Activated naive CD8-positive, alpha-beta T cell (primary cell): Measurements from ENCODE around the gene NPAS3.

Experiments used
- H3K27ac Mint-ChIP-seq: one replicate; pipeline ENCODE4 v1.8.0; 2021; ENCODE audit warnings: mixed read lengths
- H3K27me3 Mint-ChIP-seq: one replicate; pipeline ENCODE4 v1.8.0; 2021; ENCODE audit warnings: mixed read lengths
- H3K36me3 Mint-ChIP-seq: one replicate; pipeline ENCODE4 v1.8.0; 2021; ENCODE audit warnings: mixed read lengths
- H3K4me1 Mint-ChIP-seq: one replicate; pipeline ENCODE4 v1.8.0; 2021; ENCODE audit warnings: low read depth, mixed read lengths
- H3K4me3 Mint-ChIP-seq: one replicate; pipeline ENCODE4 v1.8.0; 2021; ENCODE audit warnings: mild to moderate bottlenecking, mixed read lengths
- H3K9me3 Mint-ChIP-seq: one replicate; pipeline ENCODE4 v1.8.0; 2021; ENCODE audit warnings: low read depth, mixed read lengths

Gene NPAS3

DNA sequence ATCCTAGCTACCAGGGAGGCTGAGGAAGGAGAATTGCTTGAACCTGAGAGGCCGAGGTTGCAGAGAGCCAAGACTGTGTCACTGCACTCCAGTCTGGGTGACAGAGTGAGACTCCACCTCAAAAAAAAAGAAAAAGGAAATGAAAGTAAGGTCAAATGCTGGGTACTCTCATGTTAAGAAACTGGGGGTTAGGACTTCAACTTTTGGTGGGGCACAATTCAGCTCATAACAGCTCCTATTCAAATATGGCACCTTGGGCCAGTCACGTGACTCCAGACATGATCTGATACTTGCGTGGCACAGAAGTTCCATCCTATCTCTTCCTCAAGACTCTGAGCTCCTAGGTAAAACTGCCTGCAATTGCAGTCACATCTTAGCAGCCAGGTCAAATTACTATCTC lies 869.5 kb downstream of the NPAS3 start:
- Mint-ChIP-seq H3K27ac (no peak overlapping the region), H3K4me3 (no peak overlapping the region), H3K4me1 (no peaks in the 10 kb centered on the region), H3K36me3 (no peaks in the 10 kb centered on the region), H3K9me3 (no peaks in the 10 kb centered on the region), H3K27me3 (peaks cover 9% of the 10 kb centered on the region)

DNA sequence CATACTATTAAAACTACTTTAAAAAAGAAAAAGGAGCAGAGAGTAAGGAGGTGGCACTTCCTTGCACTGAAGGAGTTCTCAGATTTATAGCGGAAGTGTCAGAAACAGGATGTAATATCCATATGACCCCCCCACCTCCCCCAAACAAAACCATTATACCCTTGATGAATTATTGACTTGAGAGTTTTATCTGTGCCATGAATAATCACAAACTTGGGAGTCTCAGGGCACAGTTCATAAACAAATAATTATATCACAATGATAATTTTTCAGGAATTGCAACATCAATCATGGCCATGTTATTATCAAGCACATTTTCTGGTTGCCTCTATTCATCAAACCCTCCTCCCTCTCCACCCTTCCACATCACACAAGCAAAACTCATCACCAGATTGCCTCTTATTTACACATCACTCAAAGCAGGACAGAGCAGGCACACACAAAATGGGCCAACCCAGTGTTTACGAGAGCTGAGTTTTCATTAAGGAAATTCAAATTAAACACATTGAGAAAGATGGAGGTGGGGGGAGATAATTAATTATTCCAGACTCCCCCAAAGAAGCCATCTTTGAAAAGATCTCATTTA lies 870.8 kb downstream of the NPAS3 start:
- peaks cover 10% of the 10 kb centered on the region for H3K27me3 Mint-ChIP-seq
- H3K4me3 Mint-ChIP-seq: no peak overlapping the region
- H3K4me1 Mint-ChIP-seq: no peaks in the 10 kb centered on the region
- H3K27ac Mint-ChIP-seq: no peak overlapping the region
- no peaks in the 10 kb centered on the region for H3K9me3 Mint-ChIP-seq
- no peaks in the 10 kb centered on the region for H3K36me3 Mint-ChIP-seq

DNA sequence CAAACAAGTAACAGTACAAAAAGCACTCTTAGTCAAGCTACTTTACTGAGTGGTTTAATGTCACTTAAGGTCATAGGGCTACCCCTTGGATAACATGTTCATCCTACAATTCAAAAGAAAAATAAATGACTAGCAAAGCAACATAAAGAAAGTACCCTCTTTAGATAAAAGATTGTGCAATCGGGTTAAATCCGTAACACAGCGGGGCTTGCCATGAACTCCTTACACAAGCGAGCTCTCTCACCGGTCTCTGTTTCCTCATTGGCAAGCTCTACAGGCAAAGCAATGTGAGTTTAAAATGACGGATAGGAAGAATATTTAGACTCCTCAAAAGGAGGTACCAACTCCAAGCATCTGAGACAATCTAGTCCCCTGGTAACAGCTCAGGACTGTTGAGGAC lies 871.6 kb downstream of the NPAS3 start:
- Mint-ChIP-seq H3K4me3 (no peak overlapping the region), H3K4me1 (no peaks in the 10 kb centered on the region), H3K36me3 (no peaks in the 10 kb centered on the region), H3K9me3 (no peaks in the 10 kb centered on the region), H3K27ac (no peak overlapping the region), H3K27me3 (peaks cover 10% of the 10 kb centered on the region)

DNA sequence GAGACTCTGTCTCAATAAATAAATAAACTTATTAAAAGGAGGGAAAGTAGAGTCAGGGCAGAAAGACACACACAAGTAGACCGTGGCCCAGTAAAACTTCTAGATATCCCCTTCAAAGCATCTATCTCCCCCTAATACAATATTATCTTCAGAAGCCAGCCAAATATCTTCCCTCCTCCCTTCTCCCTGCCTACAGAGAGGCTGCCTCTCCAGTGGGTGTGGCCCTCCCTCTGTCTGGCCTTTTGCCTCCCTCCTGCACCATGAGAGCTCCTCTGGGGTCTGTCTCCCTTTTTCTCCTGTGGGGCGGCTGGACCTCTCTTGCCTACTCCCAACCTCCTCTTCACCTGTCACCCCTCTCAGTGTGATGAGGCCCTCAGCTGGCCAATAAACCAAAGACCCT lies 873.0 kb downstream of the NPAS3 start:
- peaks cover 10% of the 10 kb centered on the region for H3K27me3 Mint-ChIP-seq
- H3K36me3 Mint-ChIP-seq: no peaks in the 10 kb centered on the region
- no peak overlapping the region for H3K27ac Mint-ChIP-seq

DNA sequence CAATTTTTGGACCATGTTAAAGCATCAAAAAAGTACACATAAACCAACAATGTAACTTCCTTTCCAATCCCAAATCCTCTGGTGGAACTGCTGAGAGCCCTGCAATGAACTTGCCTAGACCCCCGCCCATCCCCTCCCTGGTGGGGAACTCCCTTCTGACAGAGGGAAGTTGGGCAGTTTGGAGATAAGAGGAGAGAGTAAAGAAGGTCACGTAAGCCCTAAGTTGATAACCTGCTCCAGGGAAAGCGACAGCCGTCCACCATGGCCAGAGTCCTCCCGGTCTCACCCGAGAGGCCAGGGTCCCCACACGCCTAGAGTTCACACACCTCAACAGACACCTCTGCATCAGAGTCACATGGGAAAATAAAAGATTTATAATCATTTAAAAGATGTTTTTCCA lies 873.5 kb downstream of the NPAS3 start:
- Mint-ChIP-seq H3K36me3 (no peaks in the 10 kb centered on the region), H3K9me3 (no peaks in the 10 kb centered on the region), H3K27me3 (peaks cover 10% of the 10 kb centered on the region), H3K27ac (no peak overlapping the region), H3K4me1 (no peaks in the 10 kb centered on the region), H3K4me3 (no peak overlapping the region)

More for the DNA sequence above, 873.0 kb downstream of the NPAS3 start:
- Mint-ChIP-seq H3K4me3 (no peak overlapping the region), H3K9me3 (no peaks in the 10 kb centered on the region), H3K4me1 (no peaks in the 10 kb centered on the region)

DNA sequence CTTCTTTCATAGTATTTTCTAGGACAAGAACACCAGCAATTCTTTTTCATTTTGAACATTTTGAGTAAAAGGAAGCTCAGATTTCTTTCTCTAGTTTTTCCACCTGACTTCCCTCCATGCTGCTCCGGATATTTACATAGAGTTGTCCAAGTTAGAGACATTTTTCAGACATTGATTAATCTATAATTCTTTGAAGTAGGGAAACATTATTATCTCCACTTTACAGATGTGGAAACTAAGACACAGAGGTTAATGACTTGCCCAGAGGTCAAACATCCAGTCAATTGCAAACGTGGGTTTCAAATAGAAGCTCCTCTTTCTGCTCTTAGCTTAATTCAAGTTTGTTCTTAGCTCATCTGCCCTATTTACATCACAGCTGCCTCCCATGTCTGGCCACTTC lies 873.9 kb downstream of the NPAS3 start:
- H3K4me1 Mint-ChIP-seq: no peaks in the 10 kb centered on the region
- H3K36me3 Mint-ChIP-seq: no peaks in the 10 kb centered on the region
- no peaks in the 10 kb centered on the region for H3K9me3 Mint-ChIP-seq
- H3K4me3 Mint-ChIP-seq: no peak overlapping the region
- H3K27ac Mint-ChIP-seq: no peak overlapping the region
- peaks cover 10% of the 10 kb centered on the region for H3K27me3 Mint-ChIP-seq

DNA sequence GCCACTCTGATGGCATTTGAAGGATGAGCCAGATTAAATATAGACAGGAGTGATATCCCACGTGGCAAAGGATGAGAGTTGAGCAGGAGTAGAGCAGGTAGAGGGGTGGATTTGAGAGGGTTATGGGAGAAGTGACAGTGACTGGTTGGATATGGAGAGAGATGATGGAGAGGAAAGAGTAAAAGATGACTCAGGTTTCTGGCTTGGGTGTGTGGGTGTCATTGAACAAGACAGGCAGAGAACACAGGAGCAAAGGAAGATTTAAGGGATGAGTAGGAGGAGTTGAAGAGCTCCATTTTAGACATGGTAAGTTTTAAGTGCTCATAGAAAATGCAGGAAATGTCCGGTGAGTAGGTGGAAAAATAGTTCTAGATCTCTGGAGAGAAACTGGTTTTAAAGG lies 875.3 kb downstream of the NPAS3 start:
- no peaks in the 10 kb centered on the region for H3K9me3 Mint-ChIP-seq
- H3K36me3 Mint-ChIP-seq: no peaks in the 10 kb centered on the region
- no peaks in the 10 kb centered on the region for H3K4me1 Mint-ChIP-seq
- H3K27ac Mint-ChIP-seq: no peak overlapping the region
- no peak overlapping the region for H3K4me3 Mint-ChIP-seq
- peaks cover 11% of the 10 kb centered on the region for H3K27me3 Mint-ChIP-seq

DNA sequence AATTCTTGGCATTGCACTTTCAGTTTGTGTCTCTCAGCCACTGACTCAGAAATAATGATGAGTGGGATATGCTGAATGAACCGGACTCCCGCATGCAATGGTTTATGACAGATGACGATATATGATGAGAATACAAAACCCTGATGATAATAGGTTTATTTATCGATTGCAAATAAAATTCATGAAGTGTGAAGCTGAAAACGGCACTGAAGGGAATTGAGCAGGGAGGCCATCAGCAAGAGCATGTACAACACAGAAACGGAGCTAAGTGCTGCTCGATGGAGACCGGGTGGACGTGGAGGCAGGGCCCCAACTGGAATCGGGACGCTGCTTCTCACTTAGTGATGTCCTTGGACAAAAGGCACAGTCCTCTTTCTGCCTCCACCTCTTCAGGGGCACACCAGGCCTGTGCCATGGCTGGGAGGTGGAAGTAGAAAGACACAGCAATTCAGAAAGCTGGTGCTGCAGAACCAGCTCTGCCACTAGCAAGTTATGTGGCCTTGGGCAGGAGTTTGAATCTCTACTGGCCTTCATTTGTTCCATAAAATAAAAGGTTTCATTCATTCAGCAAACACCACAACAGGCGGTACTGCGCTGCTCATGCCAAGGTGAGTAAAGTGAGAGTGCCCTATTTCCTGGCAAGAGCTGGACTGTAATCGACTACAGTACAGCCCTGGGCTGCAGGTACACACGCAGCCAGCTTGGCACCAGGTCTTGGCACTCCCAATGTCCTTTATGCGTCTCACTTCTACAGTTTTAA lies 895.2 kb downstream of the NPAS3 start:
- Mint-ChIP-seq H3K36me3 (no peaks in the 10 kb centered on the region), H3K4me1 (peaks cover 2% of the 10 kb centered on the region), H3K4me3 (no peak overlapping the region), H3K27ac (no peak overlapping the region), H3K9me3 (no peaks in the 10 kb centered on the region), H3K27me3 (no peaks in the 10 kb centered on the region)

DNA sequence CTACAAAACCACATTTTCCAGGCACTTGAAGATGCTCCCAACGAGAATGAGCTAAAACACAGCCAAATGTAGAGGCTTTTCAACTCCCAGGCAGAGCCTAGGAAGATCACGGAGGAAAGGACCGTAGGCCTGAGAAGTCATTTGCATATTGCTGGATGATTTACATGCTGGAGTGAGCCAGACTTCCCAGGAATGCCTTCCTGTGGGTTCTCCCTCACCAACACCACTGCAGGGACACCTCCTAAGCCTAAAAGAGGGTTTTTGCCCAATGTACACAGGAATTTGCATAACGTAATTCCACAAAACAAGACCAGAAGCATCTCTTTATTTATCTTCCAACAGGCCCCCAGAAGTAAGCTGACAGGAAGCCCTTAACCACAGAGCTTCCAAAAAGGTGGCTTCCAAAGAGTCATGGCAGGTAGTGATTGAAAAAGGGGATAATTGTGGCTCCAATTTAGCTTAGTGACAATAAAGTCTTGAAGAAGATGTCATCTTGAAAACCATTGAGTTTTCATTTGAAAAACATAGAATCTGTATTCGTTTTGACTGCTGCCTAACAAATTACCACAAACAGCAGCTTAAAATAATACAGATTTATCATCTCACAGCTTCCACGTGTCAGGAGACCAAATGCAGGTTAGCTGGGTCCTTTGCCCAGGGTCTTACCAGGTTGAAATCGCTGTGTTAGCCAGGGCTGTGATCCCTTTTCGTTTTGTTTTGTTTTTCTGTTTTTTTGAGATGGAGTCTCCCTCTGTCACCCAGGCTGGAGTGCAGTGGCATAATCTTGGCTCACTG lies 896.0 kb downstream of the NPAS3 start:
- Mint-ChIP-seq H3K27ac (no peak overlapping the region), H3K9me3 (no peaks in the 10 kb centered on the region), H3K4me1 (peaks cover 2% of the 10 kb centered on the region), H3K36me3 (no peaks in the 10 kb centered on the region), H3K27me3 (no peaks in the 10 kb centered on the region), H3K4me3 (no peak overlapping the region)

DNA sequence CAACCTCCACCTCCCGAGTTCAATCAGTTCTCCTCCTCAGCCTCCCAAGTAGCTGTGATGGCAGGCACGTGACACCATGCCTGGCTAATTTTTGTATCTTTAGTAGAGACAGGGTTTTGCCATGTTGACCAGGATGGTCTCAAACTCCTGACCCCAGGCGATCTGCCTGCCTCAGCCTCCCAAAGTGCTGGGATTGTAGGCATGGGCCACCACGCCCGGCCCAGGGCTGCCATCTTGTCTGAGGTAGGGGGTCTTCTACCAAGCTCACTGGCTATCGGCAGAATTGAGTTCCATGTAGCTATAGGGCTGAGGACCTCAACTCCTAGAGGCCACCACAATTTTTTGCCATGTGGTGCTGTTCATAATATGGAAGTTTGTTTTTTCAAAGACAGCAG lies 896.6 kb downstream of the NPAS3 start:
- Mint-ChIP-seq H3K9me3 (no peaks in the 10 kb centered on the region), H3K27me3 (no peaks in the 10 kb centered on the region), H3K4me1 (peaks cover 4% of the 10 kb centered on the region), H3K4me3 (no peak overlapping the region), H3K36me3 (no peaks in the 10 kb centered on the region), H3K27ac (no peak overlapping the region)

DNA sequence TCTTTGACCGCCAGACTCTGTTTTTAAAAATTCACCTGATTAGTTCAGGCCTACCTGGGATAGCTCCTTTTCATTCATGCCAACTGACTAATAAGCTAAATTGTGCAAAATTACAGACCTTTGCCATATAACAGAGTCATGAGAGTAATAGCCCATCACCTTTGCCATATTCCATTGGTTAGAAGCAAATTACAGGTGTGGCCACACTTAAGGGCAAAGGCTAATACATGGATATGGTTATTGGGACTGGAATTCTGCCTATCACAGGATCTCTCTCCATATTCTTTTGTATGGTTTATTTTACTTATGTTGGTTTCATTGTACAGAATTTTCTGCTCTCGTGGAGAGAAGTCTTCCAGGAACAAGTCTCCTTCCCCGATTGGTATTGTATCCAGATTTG lies 897.0 kb downstream of the NPAS3 start:
- H3K27me3 Mint-ChIP-seq: no peaks in the 10 kb centered on the region
- H3K9me3 Mint-ChIP-seq: no peaks in the 10 kb centered on the region
- H3K27ac Mint-ChIP-seq: no peak overlapping the region
- H3K36me3 Mint-ChIP-seq: no peaks in the 10 kb centered on the region
- H3K4me3 Mint-ChIP-seq: no peak overlapping the region
- H3K4me1 Mint-ChIP-seq: peaks cover 4% of the 10 kb centered on the region

DNA sequence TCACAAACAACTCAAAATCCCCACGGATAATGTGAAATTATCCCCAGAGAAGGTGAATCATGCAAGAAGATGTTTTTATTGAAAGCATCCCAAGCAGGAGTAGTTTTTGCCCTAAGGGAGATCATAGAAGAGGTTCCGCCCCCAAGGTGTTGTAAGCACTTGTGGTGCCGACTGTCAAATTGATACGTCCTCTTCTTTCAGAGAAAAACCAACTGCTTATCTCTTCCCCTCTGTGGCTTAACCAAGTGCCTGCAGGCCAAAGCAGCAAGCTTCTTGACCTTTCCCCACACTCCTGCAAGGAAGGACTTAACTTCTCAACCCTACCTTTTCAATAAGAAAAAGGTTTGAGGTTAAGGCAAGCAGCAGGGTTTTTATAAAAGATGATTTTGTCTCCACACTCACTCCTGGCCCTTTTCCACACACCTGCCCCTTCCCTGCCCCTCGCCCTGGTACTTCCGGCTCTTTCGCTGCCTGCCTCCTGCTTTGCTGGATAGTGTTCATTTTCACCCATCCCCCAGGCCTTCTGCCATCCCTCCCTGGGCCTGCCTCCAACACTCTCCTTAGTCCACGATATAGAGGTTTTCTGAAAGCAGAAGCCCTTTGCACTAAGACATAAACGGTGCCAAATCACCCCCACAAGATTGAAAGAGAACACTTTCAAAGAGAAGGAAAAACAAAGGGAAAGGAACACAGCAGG lies 897.7 kb downstream of the NPAS3 start:
- no peaks in the 10 kb centered on the region for H3K36me3 Mint-ChIP-seq
- peaks cover 4% of the 10 kb centered on the region for H3K4me1 Mint-ChIP-seq
- H3K27me3 Mint-ChIP-seq: no peaks in the 10 kb centered on the region
- H3K9me3 Mint-ChIP-seq: no peaks in the 10 kb centered on the region
- H3K4me3 Mint-ChIP-seq: no peak overlapping the region
- no peak overlapping the region for H3K27ac Mint-ChIP-seq

DNA sequence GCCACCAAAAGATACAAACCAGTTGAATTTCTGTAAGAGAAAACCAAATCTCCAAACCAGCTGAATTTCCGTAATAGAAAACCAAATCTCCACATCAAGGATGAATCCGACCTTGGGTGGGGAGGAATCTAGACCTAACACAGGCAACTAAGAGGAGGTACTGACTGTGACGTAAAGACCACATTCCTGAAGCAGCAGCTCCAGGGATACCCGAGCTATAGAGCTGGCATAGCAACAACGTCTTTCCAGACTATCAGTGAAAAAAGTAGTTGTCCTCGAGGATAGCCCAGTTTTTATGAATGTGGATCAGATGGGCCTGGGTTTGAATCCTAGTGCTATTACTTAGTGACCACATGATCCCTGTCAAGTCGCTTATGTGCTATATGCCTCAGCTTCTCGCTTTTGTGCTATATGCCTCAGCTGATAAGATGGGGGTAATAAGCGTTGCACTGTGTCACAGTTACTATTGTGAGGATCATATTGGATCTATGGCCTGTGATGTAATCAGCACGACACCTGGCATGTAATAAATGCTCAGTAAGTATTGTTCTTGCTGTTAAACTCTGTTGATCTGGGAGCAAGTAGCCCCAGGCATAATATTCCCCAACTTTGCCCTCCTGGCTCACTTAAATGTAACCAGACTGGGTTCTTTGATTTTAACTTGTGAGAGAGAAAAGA lies 898.4 kb downstream of the NPAS3 start:
- H3K27me3 Mint-ChIP-seq: no peaks in the 10 kb centered on the region
- no peaks in the 10 kb centered on the region for H3K36me3 Mint-ChIP-seq
- no peak overlapping the region for H3K4me3 Mint-ChIP-seq
- H3K9me3 Mint-ChIP-seq: no peaks in the 10 kb centered on the region
- H3K4me1 Mint-ChIP-seq: peaks cover 4% of the 10 kb centered on the region
- H3K27ac Mint-ChIP-seq: no peak overlapping the region

DNA sequence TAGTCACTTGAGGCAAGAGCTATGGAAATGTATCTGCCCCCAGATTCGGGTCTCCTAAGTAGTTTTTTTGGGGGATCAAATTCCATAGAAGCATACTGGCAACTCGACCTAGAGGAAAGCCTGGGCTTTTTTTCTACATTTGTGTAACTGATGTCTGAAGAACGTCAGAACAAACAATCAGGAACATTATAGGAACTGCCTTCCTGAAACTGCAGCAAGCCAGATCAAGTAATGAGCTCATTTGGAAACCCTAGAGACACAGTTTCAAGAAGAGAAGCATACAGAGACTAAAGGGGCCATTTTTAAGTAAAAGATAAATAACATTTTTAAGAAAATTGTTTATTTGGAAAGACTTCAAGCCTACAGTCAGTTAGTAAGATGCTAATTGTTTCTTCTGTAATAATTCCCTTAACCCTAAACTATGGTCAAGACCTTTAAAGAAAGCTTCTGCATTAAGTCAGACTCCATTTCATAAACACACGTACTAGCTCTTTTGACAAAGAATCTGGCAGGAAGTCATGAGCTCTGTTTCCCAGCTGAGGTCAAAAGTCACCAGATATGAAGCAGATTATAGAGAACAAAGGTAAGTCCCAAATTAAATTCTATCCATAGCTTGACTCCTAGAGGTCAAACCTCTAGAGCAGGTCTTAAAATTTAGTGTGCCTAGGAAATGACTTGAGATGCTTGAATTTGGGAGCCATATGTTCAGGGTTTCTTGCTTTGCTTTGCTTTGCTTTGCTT lies 899.4 kb downstream of the NPAS3 start:
- H3K9me3 Mint-ChIP-seq: no peaks in the 10 kb centered on the region
- no peaks in the 10 kb centered on the region for H3K27me3 Mint-ChIP-seq
- H3K36me3 Mint-ChIP-seq: no peaks in the 10 kb centered on the region
- peaks cover 4% of the 10 kb centered on the region for H3K4me1 Mint-ChIP-seq
- no peak overlapping the region for H3K4me3 Mint-ChIP-seq
- H3K27ac Mint-ChIP-seq: no peak overlapping the region
